ENCODE results near the gene ANXA5.

Gene ANXA5

GRCh38 chr4:121655320-121656268, 41.2 kb downstream of the ANXA5 start:
- TF ChIP-seq SIN3A (IDR thresholded peaks at IDR 0.05; ENCODE audit: borderline replicate concordance, insufficient read depth, low read length): no peak
- no peak for TF ChIP-seq POLR2AphosphoS5 (IDR thresholded peaks at IDR 0.05; ENCODE audit: low read depth, low read length)
- no peak for TF ChIP-seq FOXP2 (optimal IDR thresholded peaks at IDR 0.05; ENCODE audit: borderline replicate concordance, extremely low read depth, extremely low read length, insufficient read depth)
- TF ChIP-seq TAF1 (IDR thresholded peaks at IDR 0.05; ENCODE audit: borderline replicate concordance, insufficient read depth, low read length): no peak
- TF ChIP-seq REST (IDR thresholded peaks at IDR 0.05; ENCODE audit: insufficient read depth in 1 of 2, low read depth in 2 of 2, low read length in 2 of 2): no peak

GRCh38 chr4:121654738-121655137, 42.0 kb downstream of the ANXA5 start:
- TF ChIP-seq FOXP2 (optimal IDR thresholded peaks at IDR 0.05; ENCODE audit: borderline replicate concordance, extremely low read depth, extremely low read length, insufficient read depth) (no peak), SIN3A (IDR thresholded peaks at IDR 0.05; ENCODE audit: borderline replicate concordance, insufficient read depth, low read length) (no peak), TAF1 (IDR thresholded peaks at IDR 0.05; ENCODE audit: borderline replicate concordance, insufficient read depth, low read length) (no peak), REST (IDR thresholded peaks at IDR 0.05; ENCODE audit: insufficient read depth in 1 of 2, low read depth in 2 of 2, low read length in 2 of 2) (no peak), POLR2AphosphoS5 (IDR thresholded peaks at IDR 0.05; ENCODE audit: low read depth, low read length) (no peak)

- TF ChIP-seq SIN3A (IDR thresholded peaks at IDR 0.05; ENCODE audit: borderline replicate concordance, insufficient read depth, low read length): no peak
- no peak for TF ChIP-seq FOXP2 (optimal IDR thresholded peaks at IDR 0.05; ENCODE audit: borderline replicate concordance, extremely low read depth, extremely low read length, insufficient read depth)
- no peak for TF ChIP-seq POLR2AphosphoS5 (IDR thresholded peaks at IDR 0.05; ENCODE audit: low read depth, low read length)
- TF ChIP-seq TAF1 (IDR thresholded peaks at IDR 0.05; ENCODE audit: borderline replicate concordance, insufficient read depth, low read length): no peak
Measured at GRCh38 chr4:121653986-121654385, 42.8 kb downstream of the ANXA5 start.

GRCh38 chr4:121653214-121653613, 43.6 kb downstream of the ANXA5 start:
- TF ChIP-seq SIN3A (IDR thresholded peaks at IDR 0.05; ENCODE audit: borderline replicate concordance, insufficient read depth, low read length) (no peak), FOXP2 (optimal IDR thresholded peaks at IDR 0.05; ENCODE audit: borderline replicate concordance, extremely low read depth, extremely low read length, insufficient read depth) (no peak), POLR2AphosphoS5 (IDR thresholded peaks at IDR 0.05; ENCODE audit: low read depth, low read length) (no peak), TAF1 (IDR thresholded peaks at IDR 0.05; ENCODE audit: borderline replicate concordance, insufficient read depth, low read length) (no peak), REST (IDR thresholded peaks at IDR 0.05; ENCODE audit: insufficient read depth in 1 of 2, low read depth in 2 of 2, low read length in 2 of 2) (no peak)

GRCh38 chr4:121651597-121651996, 45.2 kb downstream of the ANXA5 start:
- TF ChIP-seq REST (IDR thresholded peaks at IDR 0.05; ENCODE audit: insufficient read depth in 1 of 2, low read depth in 2 of 2, low read length in 2 of 2): no peak
- TF ChIP-seq FOXP2 (optimal IDR thresholded peaks at IDR 0.05; ENCODE audit: borderline replicate concordance, extremely low read depth, extremely low read length, insufficient read depth): no peak
- TF ChIP-seq POLR2AphosphoS5 (IDR thresholded peaks at IDR 0.05; ENCODE audit: low read depth, low read length): no peak
- TF ChIP-seq SIN3A (IDR thresholded peaks at IDR 0.05; ENCODE audit: borderline replicate concordance, insufficient read depth, low read length): no peak
- TF ChIP-seq TAF1 (IDR thresholded peaks at IDR 0.05; ENCODE audit: borderline replicate concordance, insufficient read depth, low read length): no peak
